ENCODE measurements around the gene COPS6.

COPS6 gene

DNA sequence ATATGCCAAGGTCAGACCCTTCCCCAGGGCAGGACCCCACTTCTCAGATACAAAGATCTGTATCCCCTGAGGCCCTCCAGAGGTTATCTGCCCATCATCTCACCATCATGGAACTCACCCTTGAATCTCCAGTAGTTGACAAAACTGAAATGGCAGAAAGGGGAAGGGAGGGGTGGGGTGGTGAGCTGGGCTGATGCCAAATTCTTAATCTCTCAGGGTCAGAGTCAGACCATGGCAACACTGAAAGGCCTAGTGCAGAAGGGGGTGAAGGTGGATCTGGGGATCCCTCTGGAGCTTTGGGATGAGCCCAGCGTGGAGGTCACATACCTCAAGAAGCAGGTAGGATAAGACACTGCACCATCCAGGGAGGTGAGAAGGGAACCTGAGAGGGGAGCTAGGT, 33.8 kb downstream of the COPS6 start:
- no peak overlapping the region for H4K5ac ChIP-seq (ENCODE audit: low read length)
- H3K4ac ChIP-seq (ENCODE audit: low read depth, low read length) = no peak overlapping the region
- no peak overlapping the region for H3K4me2 ChIP-seq (ENCODE audit: low read length)
- no CpG with 5 or more reads among the region's 1 CpG for WGBS (ENCODE audit: extremely low coverage, insufficient coverage, low lambda C conversion rate)
- H2BK120ac ChIP-seq (ENCODE audit: low read depth, low read length) = no peak overlapping the region
- H3K23ac ChIP-seq (ENCODE audit: low read length) = no peak overlapping the region
- no peak overlapping the region for H2BK15ac ChIP-seq (replicated peaks; ENCODE audit: low read depth)
- no peak overlapping the region for H3K56ac ChIP-seq (ENCODE audit: low read length)
- H3K27me3 ChIP-seq (ENCODE audit: insufficient read depth, low read length, poor library complexity) = no peaks in the 10 kb centered on the region
- H3K27ac ChIP-seq (ENCODE audit: low read depth, low read length) = no peak overlapping the region
- H2BK5ac ChIP-seq (ENCODE audit: low read length) = no peak overlapping the region
- H3K4me3 ChIP-seq (ENCODE audit: low read length) = no peak overlapping the region
- peaks cover 3% of the 10 kb centered on the region for H3K79me2 ChIP-seq (ENCODE audit: control insufficient read depth, insufficient read depth, low read length)
- H3K79me1 ChIP-seq (ENCODE audit: low read length) = peaks cover 3% of the 10 kb centered on the region
- no peak overlapping the region for H2AK5ac ChIP-seq (ENCODE audit: low read length)
- DNase-seq = no peak
- peaks cover 4% of the 10 kb centered on the region for H3K4me1 ChIP-seq (ENCODE audit: control insufficient read depth, low read depth, low read length)
- H3K18ac ChIP-seq (ENCODE audit: low read length) = no peak overlapping the region
- no peaks in the 10 kb centered on the region for H3K36me3 ChIP-seq (ENCODE audit: control insufficient read depth, insufficient read depth, low read length)
- H4K8ac ChIP-seq (ENCODE audit: low read depth, low read length) = no peak overlapping the region
- H3K9ac ChIP-seq (ENCODE audit: low read length) = no peak overlapping the region

DNA sequence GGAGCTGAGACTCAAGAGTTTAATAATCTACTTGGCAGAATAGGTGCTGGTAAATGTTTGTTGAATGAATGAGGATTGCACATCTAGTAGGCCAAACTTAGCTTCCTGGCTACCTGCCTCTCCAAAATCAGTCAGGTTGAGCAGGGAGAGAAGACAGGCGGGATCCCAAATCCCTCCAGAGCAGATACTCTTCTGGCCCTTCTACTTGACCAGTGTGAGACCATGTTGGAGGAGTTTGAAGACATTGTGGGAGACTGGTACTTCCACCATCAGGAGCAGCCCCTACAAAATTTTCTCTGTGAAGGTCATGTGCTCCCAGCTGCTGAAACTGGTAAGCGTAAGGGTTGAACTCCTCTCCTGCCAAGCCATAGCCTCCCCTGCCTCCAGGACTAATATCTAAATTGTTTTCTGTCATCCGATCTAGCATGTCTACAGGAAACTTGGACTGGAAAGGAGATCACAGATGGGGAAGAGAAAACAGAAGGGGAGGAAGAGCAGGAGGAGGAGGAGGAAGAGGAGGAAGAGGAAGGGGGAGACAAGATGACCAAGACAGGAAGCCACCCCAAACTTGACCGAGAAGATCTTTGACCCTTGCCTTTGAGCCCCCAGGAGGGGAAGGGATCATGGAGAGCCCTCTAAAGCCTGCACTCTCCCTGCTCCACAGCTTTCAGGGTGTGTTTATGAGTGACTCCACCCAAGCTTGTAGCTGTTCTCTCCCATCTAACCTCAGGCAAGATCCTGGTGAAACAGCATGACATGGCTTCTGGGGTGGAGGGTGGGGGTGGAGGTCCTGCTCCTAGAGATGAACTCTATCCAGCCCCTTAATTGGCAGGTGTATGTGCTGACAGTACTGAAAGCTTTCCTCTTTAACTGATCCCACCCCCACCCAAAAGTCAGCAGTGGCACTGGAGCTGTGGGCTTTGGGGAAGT, 35.8 kb downstream of the COPS6 start:
- no peak overlapping the region for H3K18ac ChIP-seq (ENCODE audit: low read length)
- H3K9ac ChIP-seq (ENCODE audit: low read length) = no peak overlapping the region
- no peak overlapping the region for H3K27ac ChIP-seq (ENCODE audit: low read depth, low read length)

DNA sequence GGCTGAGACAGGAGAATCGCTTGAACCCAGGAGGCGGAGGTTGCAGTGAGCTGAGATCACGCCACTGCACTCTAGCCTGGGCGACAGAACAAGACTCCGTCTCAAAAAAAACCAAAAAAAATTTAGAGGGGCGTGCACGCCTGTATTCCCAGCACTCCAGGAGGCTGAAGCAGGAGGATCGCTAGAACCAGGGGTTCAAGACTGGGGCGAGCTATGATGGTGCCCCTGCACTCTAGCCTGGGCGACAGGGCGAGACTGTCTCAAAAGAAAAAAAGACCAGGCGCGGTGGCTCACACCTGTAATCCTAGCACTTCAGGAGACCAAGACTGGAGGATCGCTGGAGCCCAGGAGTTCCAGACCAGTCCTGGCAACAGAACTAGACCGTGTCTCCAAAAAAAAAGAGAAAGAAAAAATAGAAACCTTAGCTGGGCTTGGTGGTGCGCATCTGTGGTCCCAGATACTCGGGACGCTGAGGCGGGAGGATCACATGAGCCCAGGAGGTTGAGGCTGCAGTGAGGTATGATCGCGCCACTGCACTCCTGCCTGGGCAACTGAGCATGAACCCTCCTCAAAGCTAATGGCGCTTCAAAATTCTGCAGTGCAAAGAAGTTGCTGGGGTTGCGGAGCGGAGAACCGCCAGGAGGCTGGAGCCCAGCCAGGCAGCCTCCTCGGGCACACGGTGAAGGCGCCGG, 37.6 kb downstream of the COPS6 start:
- Histone ChIP-seq H2BK15ac (replicated peaks; ENCODE audit: low read depth) (no peak overlapping the region), H4K8ac (ENCODE audit: low read depth, low read length) (no peak overlapping the region), H4K5ac (ENCODE audit: low read length) (no peak overlapping the region), H2AK5ac (ENCODE audit: low read length) (no peak overlapping the region), H3K36me3 (ENCODE audit: control insufficient read depth, insufficient read depth, low read length) (no peaks in the 10 kb centered on the region), H2BK5ac (ENCODE audit: low read length) (peak overlapping the region; percentile 61), H3K18ac (ENCODE audit: low read length) (peak overlapping the region; percentile 19), H3K9ac (ENCODE audit: low read length) (peak overlapping the region; percentile 91), H2BK120ac (ENCODE audit: low read depth, low read length) (no peak overlapping the region), H3K4ac (ENCODE audit: low read depth, low read length) (no peak overlapping the region), H3K79me1 (ENCODE audit: low read length) (no peaks in the 10 kb centered on the region), H3K79me2 (ENCODE audit: control insufficient read depth, insufficient read depth, low read length) (no peaks in the 10 kb centered on the region), H3K4me3 (ENCODE audit: low read length) (peak overlapping the region; percentile 69), H3K4me1 (ENCODE audit: control insufficient read depth, low read depth, low read length) (peaks cover 2% of the 10 kb centered on the region), H3K27me3 (ENCODE audit: insufficient read depth, low read length, poor library complexity) (no peaks in the 10 kb centered on the region), H3K56ac (ENCODE audit: low read length) (peak overlapping the region; percentile 94), H3K4me2 (ENCODE audit: low read length) (peak overlapping the region; percentile 57), H3K23ac (ENCODE audit: low read length) (peak overlapping the region; percentile 59), H3K27ac (ENCODE audit: low read depth, low read length) (peak overlapping the region; percentile 91)
- DNase-seq = no peak
- no CpG with 5 or more reads among the region's 29 CpGs for WGBS (ENCODE audit: extremely low coverage, insufficient coverage, low lambda C conversion rate)

More for the DNA sequence above, 35.8 kb downstream of the COPS6 start:
- no peak overlapping the region for H3K56ac ChIP-seq (ENCODE audit: low read length)
- no peak overlapping the region for H2BK15ac ChIP-seq (replicated peaks; ENCODE audit: low read depth)
- H4K5ac ChIP-seq (ENCODE audit: low read length) = no peak overlapping the region
- no CpG with 5 or more reads among the region's 4 CpGs for WGBS (ENCODE audit: extremely low coverage, insufficient coverage, low lambda C conversion rate)
- no peaks in the 10 kb centered on the region for H3K36me3 ChIP-seq (ENCODE audit: control insufficient read depth, insufficient read depth, low read length)
- H3K27me3 ChIP-seq (ENCODE audit: insufficient read depth, low read length, poor library complexity) = no peaks in the 10 kb centered on the region
- H3K4me2 ChIP-seq (ENCODE audit: low read length) = no peak overlapping the region
- no peak for DNase-seq
- H4K8ac ChIP-seq (ENCODE audit: low read depth, low read length) = no peak overlapping the region
- H3K23ac ChIP-seq (ENCODE audit: low read length) = no peak overlapping the region
- no peaks in the 10 kb centered on the region for H3K79me1 ChIP-seq (ENCODE audit: low read length)
- peaks cover 4% of the 10 kb centered on the region for H3K4me1 ChIP-seq (ENCODE audit: control insufficient read depth, low read depth, low read length)
- no peak overlapping the region for H2BK5ac ChIP-seq (ENCODE audit: low read length)
- H2AK5ac ChIP-seq (ENCODE audit: low read length) = no peak overlapping the region
- H3K79me2 ChIP-seq (ENCODE audit: control insufficient read depth, insufficient read depth, low read length) = no peaks in the 10 kb centered on the region
- H3K4me3 ChIP-seq (ENCODE audit: low read length) = no peak overlapping the region
- H3K4ac ChIP-seq (ENCODE audit: low read depth, low read length) = no peak overlapping the region
- H2BK120ac ChIP-seq (ENCODE audit: low read depth, low read length) = no peak overlapping the region

DNA sequence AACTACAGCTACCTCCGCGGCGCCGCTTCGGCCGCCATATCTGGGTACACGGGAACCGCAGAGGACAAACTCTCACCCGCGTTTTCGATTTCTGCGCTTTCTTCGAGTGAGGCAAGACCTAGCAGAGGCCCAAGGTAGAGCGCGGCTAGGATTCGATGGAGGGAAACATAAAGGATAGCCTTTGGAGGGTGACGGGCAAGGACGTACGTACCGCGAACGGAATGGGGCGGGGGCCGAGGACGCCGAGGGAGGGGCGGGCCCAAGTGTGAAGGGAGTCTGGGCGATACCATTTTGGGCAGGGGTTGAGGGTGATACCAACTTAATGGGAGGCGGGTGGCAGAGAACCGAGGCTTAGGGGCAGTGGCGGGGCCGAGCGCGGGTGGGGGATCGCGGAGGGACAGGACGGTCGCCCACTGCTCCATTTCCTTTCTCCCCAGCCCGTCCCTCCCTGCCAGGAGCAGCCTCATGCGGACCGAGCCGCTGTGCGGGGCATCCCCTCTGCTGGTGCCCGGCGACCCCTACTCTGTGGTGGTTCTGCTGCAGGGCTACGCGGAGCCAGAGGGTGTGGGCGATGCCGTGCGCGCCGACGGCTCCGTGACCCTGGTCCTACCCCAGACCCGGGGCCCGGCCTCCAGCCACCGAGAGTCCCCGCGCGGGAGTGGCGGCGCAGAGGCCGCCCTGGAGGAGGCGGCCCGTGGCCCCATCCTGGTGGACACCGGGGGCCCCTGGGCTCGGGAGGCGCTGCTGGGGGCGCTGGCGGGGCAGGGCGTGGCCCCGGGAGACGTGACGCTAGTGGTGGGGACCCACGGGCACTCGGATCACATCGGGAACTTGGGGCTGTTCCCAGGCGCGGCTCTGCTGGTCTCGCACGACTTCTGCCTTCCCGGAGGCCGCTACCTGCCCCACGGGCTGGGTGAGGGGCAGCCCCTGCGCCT, 38.4 kb downstream of the COPS6 start, which contains the start of gene MBLAC1:
Gene MBLAC1 (plus strand): TSS at position 37 of the 935 bp plus-strand sequence. CDS start 429 bp downstream, at position 466.
- Histone ChIP-seq H3K9ac (ENCODE audit: low read length) (peak within 1 kb of the TSS; percentile 91), H2AK5ac (ENCODE audit: low read length) (no peak within 1 kb of the TSS), H4K5ac (ENCODE audit: low read length) (no peak within 1 kb of the TSS), H3K4me2 (ENCODE audit: low read length) (peak within 1 kb of the TSS; percentile 72), H3K4me3 (ENCODE audit: low read length) (peak within 1 kb of the TSS; percentile 69), H2BK5ac (ENCODE audit: low read length) (peak within 1 kb of the TSS; percentile 61), H3K79me1 (ENCODE audit: low read length) (no peaks in the 10 kb centered on the region), H3K27ac (ENCODE audit: low read depth, low read length) (peak within 1 kb of the TSS; percentile 91), H2BK15ac (replicated peaks; ENCODE audit: low read depth) (no peak within 1 kb of the TSS), H3K36me3 (ENCODE audit: control insufficient read depth, insufficient read depth, low read length) (no peaks in the 10 kb centered on the region), H2BK120ac (ENCODE audit: low read depth, low read length) (no peak within 1 kb of the TSS), H3K56ac (ENCODE audit: low read length) (peak within 1 kb of the TSS; percentile 94), H3K23ac (ENCODE audit: low read length) (peak within 1 kb of the TSS; percentile 66), H3K79me2 (ENCODE audit: control insufficient read depth, insufficient read depth, low read length) (no peaks in the 10 kb centered on the region), H3K4ac (ENCODE audit: low read depth, low read length) (peak within 1 kb of the TSS; percentile 74), H3K18ac (ENCODE audit: low read length) (peak within 1 kb of the TSS; percentile 19), H4K8ac (ENCODE audit: low read depth, low read length) (peak within 1 kb of the TSS; percentile 2), H3K27me3 (ENCODE audit: insufficient read depth, low read length, poor library complexity) (no peaks in the 10 kb centered on the region), H3K4me1 (ENCODE audit: control insufficient read depth, low read depth, low read length) (peaks cover 2% of the 10 kb centered on the region)
- WGBS (ENCODE audit: extremely low coverage, insufficient coverage, low lambda C conversion rate) = no CpG with 5 or more reads among the region's 85 CpGs
- peak; percentile 95 for DNase-seq

DNA sequence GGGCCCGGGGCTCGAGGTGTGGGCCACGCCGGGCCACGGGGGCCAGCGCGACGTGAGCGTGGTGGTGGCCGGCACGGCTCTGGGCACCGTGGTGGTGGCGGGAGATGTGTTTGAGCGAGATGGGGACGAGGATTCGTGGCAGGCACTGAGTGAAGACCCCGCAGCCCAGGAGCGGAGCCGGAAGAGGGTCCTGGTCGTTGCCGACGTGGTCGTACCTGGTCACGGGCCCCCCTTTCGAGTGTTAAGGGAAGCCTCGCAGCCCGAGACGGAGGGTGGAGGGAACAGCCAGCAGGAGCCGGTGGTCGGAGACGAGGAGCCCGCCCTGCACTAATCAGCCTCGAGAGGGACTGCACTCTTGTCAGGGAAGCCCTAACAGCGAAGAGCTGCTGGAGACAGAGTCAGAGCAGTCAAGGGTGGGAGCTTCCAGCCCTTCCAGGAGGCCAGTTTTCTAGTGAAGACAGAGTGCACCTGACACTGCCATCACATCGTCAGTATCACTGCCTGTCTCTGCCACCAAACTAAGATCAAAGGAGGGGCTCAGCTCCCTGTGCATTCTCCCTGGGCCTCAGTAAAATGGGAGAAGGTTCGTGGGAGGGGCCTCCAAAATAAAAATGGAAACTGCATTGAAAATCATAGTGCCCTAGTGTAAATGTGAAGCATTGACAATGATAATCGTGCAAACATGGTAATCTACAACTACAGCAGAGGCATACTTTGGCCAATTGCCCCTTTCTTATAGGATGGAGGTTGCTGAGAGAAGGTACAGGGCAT, 39.3 kb downstream of the COPS6 start:
- H4K5ac ChIP-seq (ENCODE audit: low read length) = no peak overlapping the region
- no CpG with 5 or more reads among the region's 37 CpGs for WGBS (ENCODE audit: extremely low coverage, insufficient coverage, low lambda C conversion rate)
- DNase-seq = peak; percentile 51
- H3K36me3 ChIP-seq (ENCODE audit: control insufficient read depth, insufficient read depth, low read length) = no peaks in the 10 kb centered on the region
- H3K4me3 ChIP-seq (ENCODE audit: low read length) = peak overlapping the region; percentile 63
- H3K27ac ChIP-seq (ENCODE audit: low read depth, low read length) = no peak overlapping the region
- peak overlapping the region; percentile 94 for H3K56ac ChIP-seq (ENCODE audit: low read length)
- no peak overlapping the region for H2AK5ac ChIP-seq (ENCODE audit: low read length)
- H3K23ac ChIP-seq (ENCODE audit: low read length) = no peak overlapping the region
- H3K18ac ChIP-seq (ENCODE audit: low read length) = peak overlapping the region; percentile 11
- no peaks in the 10 kb centered on the region for H3K79me2 ChIP-seq (ENCODE audit: control insufficient read depth, insufficient read depth, low read length)
- no peaks in the 10 kb centered on the region for H3K27me3 ChIP-seq (ENCODE audit: insufficient read depth, low read length, poor library complexity)
- H3K4me2 ChIP-seq (ENCODE audit: low read length) = peak overlapping the region; percentile 72
- H3K79me1 ChIP-seq (ENCODE audit: low read length) = no peaks in the 10 kb centered on the region
- H3K4me1 ChIP-seq (ENCODE audit: control insufficient read depth, low read depth, low read length) = peaks cover 2% of the 10 kb centered on the region
- peak overlapping the region; percentile 2 for H4K8ac ChIP-seq (ENCODE audit: low read depth, low read length)
- H2BK5ac ChIP-seq (ENCODE audit: low read length) = no peak overlapping the region
- no peak overlapping the region for H2BK120ac ChIP-seq (ENCODE audit: low read depth, low read length)
- H2BK15ac ChIP-seq (replicated peaks; ENCODE audit: low read depth) = no peak overlapping the region
- peak overlapping the region; percentile 91 for H3K9ac ChIP-seq (ENCODE audit: low read length)
- H3K4ac ChIP-seq (ENCODE audit: low read depth, low read length) = peak overlapping the region; percentile 74
